GM21717 (cell line): ENCODE measurements around the gene COPS7B.
"Not testable (repeated sequence)": the region's sequence is repeated elsewhere in the genome, so short reads cannot be mapped to it uniquely, and the experiment has no call there.

ENCODE experiments used
- ATAC-seq: cut with Tn5 transposase; IDR thresholded peaks from one replicate; pipeline ENCODE4 v1.9.1; 2021; ENCODE audit warnings: mild to moderate bottlenecking, moderate library complexity; ENCODE audit not compliant: unreplicated experiment

COPS7B gene

DNA sequence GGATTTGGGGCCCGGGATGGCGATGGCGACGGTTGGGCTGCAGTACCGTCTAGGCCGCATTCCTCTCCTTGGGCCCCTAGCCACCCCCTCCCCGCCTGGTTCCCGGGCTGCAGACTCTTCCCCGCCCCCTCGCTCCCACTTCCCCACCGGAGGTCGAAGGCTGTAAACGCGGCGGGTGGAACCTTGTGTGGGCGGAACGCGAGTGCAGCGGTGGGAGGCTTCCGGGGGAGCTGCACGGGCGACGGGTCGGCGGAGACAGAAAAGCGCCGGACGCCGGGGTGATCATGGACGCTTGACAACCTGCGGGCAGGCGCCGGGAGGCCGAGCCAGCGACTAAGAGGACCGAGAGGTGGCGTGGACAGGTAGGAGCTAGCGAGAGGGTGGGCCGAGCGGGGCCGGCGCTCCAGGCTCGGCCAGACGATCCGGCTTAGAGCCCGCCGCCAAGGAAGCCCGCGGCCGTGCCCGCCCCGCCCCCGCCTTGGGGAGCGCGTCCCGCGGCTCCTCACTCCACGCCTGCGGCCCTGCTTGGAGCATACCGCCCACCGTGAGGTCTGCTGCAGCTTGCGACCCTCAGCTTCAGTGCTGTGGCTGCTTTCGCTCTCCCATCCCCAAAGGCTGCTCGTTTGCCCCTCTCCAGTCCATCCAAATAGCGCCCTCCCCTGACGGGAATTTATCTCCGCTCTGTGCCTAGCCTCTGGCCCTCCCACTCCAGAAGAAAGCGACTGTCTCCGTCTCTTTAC, at the start of gene COPS7B:
Gene COPS7B, plus strand, starts transcription at position 269 of the 740 bp plus-strand sequence. CDS start 2,126 bp downstream, outside the sequence.
- peak; percentile 57 for ATAC-seq

- no peak for ATAC-seq
Observed at GRCh38 chr2:231737761-231738160, 48.5 kb upstream of the COPS7B start.

GRCh38 chr2:231743376-231744116, 42.7 kb upstream of the COPS7B start:
- no peak for ATAC-seq

- ATAC-seq: no peak
Observed at GRCh38 chr2:231745303-231746038, 40.8 kb upstream of the COPS7B start.

- ATAC-seq: not testable (repeated sequence)
Observed at GRCh38 chr2:231748153-231748896, 37.9 kb upstream of the COPS7B start.

DNA sequence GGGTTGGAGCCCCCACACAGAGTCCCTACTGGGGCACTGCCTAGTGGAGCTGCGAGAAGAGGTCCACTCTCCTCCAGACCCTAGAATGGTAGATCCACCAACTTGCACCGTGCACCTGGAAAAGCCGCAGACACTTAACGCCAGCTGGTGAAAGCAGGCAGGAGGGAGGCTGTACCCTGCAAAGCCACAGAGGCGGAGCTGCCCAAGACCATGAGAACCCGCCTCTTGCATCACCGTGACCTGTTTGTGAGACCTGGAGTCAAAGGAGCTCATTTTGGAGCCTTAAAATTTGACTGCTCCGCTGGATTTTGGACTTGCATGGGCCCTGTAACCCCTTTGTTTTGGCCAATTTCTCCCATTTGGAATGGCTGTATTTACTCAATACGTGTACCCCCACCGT, 37.2 kb upstream of the COPS7B start:
- not testable (repeated sequence) for ATAC-seq

DNA sequence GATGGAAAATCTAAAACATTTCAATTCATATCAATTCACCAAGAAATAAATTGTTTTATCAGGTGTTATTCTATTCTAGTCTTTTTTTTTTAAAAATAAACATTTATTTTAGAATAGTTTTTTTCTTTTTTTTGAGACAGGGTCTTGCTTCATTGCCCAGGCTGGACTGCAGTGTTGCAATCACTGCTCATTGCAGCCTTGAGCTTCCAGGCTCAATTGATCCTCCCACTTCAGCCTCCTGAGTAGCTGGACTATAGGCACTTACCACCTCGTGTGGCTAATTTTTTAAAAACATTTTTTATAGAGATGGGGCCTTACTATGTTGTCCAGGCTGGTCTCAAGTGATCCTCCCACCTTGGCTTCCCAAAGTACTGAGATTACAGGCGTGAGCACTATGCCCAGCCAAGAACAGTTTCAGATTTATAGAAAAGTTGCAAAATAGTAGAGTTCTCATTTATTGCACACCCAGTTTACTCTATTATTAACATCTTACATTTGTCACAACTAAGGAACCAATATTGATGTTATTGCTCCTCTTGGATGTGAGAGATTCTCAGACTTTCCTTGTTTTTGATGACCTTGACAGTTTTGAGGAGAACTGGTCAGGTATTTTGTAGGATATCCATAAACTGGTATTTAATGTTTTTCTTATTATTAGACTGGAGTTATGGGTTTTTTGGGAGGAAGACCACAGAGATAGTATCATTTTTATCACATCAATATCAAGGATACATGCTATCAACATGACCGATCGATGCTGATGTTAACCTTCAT, 35.0 kb upstream of the COPS7B start:
- ATAC-seq: no peak

GRCh38 chr2:231752061-231752460, 34.2 kb upstream of the COPS7B start:
- no peak for ATAC-seq

- no peak for ATAC-seq
Observed at GRCh38 chr2:231761735-231762134, 24.5 kb upstream of the COPS7B start.

DNA sequence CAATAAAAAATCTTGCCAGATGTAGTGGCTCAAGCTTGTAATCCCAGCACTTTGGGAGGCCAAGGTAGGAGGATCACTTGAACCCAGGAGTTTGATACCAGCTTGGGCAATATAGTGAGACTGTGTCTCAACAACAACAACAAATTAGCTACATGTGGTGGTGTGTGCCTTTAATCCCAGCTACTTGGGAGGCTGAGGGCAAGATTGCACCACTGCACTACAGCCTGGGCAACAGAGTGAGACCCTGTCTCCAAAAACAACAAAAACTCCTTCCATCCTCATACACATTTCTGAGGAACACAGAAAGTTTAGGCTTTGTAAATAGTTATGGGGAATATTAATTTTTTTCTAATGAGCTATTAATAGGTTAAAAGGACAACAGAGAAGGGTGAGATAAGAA, 22.1 kb upstream of the COPS7B start:
- no peak for ATAC-seq

GRCh38 chr2:231764760-231765159, 21.5 kb upstream of the COPS7B start:
- ATAC-seq: no peak

- ATAC-seq: no peak
Observed at GRCh38 chr2:231765496-231765929, 20.7 kb upstream of the COPS7B start.

DNA sequence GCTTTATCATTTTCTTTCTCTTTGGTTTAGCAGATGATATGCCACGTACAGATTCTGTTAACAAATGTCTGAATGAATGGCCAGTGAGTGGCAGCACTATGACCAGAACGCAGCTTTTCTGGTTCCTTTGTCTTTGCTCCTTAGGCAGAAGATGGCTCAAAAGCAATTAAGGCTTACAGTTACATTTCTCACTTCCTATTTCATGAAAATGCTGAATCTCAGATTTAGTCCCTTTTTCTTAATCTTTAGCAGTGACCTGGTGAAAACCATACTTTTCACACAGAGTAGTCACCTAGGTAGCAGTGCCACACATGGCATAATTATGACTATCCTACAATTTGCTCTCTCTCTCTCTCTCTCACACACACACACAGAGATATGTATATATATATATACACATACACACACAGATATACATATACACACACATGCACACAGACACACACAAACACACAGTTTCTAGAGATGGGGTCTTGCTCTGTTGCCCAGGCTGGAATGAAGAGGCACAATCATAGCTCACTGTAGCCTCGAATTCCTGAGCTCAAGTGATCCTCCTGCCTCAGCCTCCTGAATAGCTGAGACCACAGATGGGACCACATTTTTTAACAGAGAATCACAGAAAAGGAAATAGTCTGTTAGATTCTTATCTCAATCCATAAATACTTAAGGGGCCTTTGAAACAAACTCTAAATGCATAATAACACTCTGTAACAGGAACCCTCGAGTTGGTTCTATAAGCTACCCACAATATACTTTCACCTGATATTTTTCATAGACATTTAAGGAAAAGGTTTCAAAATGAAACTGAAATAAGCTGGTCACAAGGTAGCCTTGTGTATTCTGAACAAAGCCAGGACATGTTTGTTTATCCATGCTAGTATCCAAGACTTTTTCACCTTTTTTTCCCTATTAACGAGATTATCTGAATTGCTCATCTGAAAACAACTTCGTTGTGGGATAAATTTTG, 16.8 kb upstream of the COPS7B start:
- ATAC-seq: peak; percentile 59

DNA sequence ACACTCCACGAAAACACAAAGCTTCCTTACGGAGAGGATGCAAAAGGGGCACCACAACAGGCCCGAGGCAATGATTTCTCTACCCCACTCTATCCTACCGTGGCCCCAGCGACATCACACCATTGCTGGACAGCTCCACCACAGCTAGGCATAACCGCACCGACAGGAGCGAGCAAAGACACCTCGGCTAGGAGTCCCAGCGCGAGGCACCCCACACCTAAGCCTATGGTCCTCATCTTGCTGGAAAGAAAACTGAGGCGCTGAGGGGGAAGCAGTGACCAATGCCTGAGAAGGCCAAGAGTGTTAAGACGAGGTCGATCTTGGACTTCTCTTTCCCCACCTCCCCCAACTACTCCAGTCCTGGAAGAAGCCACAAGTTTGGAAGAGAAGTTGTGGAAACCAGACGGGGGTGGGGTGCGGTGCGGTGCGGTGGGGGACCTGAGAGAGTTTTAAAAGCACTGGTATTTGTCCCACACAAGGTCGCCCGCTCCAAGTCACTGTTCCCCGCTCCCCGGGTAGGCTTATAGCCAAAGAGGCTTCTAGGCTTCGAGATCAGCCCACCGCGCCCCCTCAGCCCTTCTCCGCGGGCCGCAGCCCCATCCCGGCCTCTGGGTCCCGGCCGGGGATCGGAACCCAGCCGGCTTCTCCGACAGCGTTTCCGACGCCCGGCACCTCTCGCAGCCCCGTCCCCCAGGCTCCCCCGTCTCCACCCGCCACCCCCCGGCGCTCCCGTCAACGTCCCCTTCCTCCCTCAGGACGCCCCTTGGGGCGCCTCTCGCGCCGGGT, 5.9 kb upstream of the COPS7B start:
- ATAC-seq: peak; percentile 16

DNA sequence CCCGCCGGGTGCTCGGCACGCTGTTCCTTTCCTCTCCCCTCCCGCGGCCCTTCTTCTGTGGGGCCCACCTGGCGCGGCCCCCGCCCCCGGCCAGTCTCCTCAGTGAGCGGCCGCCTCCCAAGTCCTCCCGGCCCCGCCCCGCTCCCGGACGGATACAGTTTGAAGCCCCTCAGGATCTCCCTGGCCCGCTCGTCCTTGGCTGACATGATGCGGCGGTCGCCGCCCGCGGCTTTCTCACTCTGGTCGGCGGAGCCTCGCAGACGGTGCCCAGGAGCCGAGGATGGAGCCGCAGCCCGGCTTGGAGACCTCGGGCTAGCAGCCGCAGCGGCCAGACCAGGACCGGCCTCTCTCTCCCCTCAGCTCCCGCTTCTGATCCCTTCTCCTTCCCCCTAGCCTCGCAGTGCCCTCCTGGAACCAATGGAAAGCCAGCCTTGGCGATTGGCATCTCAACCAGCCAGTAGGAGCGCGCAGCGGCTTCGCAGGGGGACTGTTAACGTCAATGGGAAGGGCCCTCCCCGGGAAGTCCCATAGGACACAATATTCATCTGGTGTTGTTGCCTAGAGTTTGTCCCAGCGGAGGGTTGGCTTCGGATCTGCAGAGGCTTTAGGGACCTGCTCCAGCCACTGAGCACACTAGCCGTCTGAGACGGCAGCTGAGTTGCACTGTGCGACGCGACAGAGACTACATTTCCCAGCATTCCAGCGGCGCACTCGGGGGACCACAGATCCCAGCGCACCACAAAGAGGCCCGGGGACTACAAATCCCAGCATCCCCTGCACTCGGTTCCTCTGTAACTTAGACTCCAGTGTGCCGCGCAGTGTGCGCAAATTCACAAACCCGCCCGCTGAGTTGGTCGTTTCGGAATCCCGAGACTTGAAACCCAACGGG, 5.1 kb upstream of the COPS7B start, which contains the start of gene PDE6D:
Gene PDE6D, minus strand, starts transcription at position 374 of the 889 bp plus-strand sequence. Its CDS starts 168 bp downstream, at position 206.
- ATAC-seq: peak; percentile 88

- no peak for ATAC-seq
Observed at GRCh38 chr2:231781798-231782726, 4.2 kb upstream of the COPS7B start.
